Fibroblast of pulmonary artery (primary cell): ENCODE results near the gene C3orf22.

Experiments used
- DNase-seq: peaks from one replicate; pipeline ENCODE4 v3.0.0-alpha.2; 2010; ENCODE audit warnings: low read depth
- H3K4me3 ChIP-seq: replicated peaks from 2 replicates; pipeline ENCODE4 v1.5.1; 2011; ENCODE audit warnings: low read depth, mild to moderate bottlenecking, control low read depth, low read length, moderate library complexity
- CTCF ChIP-seq: IDR thresholded peaks from 2 replicates; pipeline ENCODE4 v1.5.1; 2011; ENCODE audit warnings: mild to moderate bottlenecking, control low read depth, low read length, inconsistent platforms; ENCODE audit errors: missing control alignments

The C3orf22 gene

GRCh38 chr3:126546549-126547239 is 12.0 kb downstream of the C3orf22 start:
- no peak overlapping the region for H3K4me3 ChIP-seq
- DNase-seq = no peak
- no peak for TF ChIP-seq CTCF

- no peak for DNase-seq
- TF ChIP-seq CTCF = no peak
These were observed 12.7 kb downstream of the C3orf22 start for GRCh38 chr3:126546013-126546412.

GRCh38 chr3:126545544-126545943 is 13.2 kb downstream of the C3orf22 start:
- no peak for DNase-seq
- no peak for TF ChIP-seq CTCF
- H3K4me3 ChIP-seq = no peak overlapping the region

More at GRCh38 chr3:126546013-126546412, 12.7 kb downstream of the C3orf22 start:
- no peak overlapping the region for H3K4me3 ChIP-seq

- DNase-seq = no peak
- H3K4me3 ChIP-seq = no peak overlapping the region
- TF ChIP-seq CTCF = no peak
These were observed 14.0 kb downstream of the C3orf22 start for GRCh38 chr3:126544596-126545281.

GRCh38 chr3:126543457-126544061 is 15.2 kb downstream of the C3orf22 start:
- DNase-seq = no peak
- H3K4me3 ChIP-seq = no peak overlapping the region
- no peak for TF ChIP-seq CTCF

GRCh38 chr3:126542340-126543241 is 16.1 kb downstream of the C3orf22 start:
- no peak for DNase-seq
- no peak for TF ChIP-seq CTCF

More at GRCh38 chr3:126542340-126543241, 16.1 kb downstream of the C3orf22 start:
- no peak overlapping the region for H3K4me3 ChIP-seq
